Fibroblast of skin of left biceps (primary cell): ENCODE data around the gene ZIC3.
"Not testable (repeated sequence)": the region's sequence is repeated elsewhere in the genome, so short reads cannot be mapped to it uniquely, and the experiment has no call there.

Source experiments
- DNase-seq, 2 experiments: peaks; one replicate each; pipeline ENCODE4 v3.0.0-alpha.2; 2013; ENCODE audit warnings: low read depth in 2 of 2

ZIC3 gene

DNA sequence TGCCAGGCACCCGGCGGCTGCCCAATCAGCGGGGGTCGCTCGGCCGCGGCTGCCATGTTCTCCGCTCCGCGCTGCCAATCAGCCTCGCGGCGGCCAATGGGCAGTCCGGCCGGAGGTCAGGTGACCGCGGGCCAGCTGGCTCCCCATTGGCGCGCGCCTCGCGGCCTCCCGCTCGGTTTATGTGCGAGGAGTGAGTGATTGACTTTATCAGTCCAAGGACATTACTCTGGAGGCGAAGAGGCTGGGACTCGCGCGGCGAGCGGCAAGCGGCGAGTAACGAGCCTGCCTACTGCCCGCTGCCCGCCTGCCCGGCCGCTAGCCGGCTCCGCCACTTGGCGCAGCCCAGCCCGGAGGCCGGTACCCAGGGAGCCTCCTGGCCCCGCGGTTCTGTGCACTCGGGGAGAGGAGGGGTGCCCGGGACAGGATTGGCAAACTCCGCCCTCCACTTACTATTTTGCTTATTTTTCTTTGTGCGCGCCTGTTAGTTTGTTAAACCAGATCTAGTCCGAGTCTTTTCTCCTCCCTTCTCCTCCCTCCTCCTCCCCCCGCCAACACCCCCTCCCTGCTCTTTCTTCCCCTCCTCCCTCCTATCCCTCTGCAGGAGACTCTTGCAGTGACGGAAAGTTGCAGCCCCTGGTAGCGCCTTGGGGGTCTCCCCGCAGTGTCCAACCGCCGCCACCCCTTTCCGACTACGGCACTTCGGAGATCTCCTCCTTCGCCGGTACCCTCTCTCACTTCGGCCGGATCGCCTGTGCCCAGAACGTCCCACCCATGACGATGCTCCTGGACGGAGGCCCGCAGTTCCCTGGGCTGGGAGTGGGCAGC is at the start of gene ZIC3:
TSS of gene ZIC3 (plus strand) at position 207 of the 825 bp plus-strand sequence. CDS start at position 772, 565 bp downstream.
- no peak for DNase-seq

GRCh38 chrX:137519459-137519858 is 46.5 kb upstream of the ZIC3 start:
- no peak for DNase-seq

GRCh38 chrX:137545711-137546651 is 19.9 kb upstream of the ZIC3 start:
- no peak for DNase-seq

DNA sequence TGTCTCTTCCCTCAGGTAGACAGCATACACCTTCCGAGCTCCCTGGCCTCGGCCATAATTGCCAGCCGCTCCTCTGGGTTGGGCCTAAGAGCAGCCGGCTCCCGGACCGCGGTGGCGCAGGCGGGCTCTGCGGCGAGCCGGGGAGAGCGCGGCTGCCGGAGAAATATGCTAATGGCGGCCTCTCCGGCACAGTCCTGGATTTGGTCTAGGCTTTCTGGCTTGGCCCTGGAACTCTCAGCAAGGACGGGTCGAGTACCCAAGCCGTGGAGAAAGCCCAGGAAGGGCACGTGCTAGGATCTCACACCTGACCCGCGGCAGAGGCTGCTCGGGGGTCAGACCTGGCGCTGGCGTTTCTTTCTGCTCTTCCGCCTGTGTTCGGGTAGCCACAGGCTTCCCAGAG is 18.6 kb upstream of the ZIC3 start:
- DNase-seq, result no peak

GRCh38 chrX:137548261-137548660 is 17.7 kb upstream of the ZIC3 start:
- no peak for DNase-seq

DNA sequence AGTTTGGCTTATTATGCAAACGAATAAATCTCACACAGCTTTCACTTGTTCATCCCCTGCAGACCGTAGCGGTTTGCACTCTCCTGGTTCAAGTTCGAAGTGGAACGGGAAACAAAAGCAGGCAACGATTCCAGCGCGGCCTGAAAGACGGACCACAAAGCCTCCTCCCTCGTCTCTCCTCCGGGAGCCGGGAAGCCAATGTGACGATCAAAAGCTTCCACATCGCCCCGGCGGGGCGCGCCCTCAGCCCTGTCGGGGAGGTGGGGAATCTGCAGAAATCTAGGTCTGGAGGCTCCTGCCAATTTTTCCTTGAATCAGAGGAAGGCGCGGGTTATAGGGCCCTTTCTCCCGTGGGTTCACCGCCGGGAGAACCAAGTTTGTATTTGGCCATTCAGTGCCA is 16.9 kb upstream of the ZIC3 start:
- no peak for DNase-seq

GRCh38 chrX:137549851-137550664 is 15.9 kb upstream of the ZIC3 start:
- DNase-seq, result no peak

GRCh38 chrX:137550665-137551261 is 15.2 kb upstream of the ZIC3 start:
- no peak for DNase-seq

GRCh38 chrX:137552098-137552497 is 13.8 kb upstream of the ZIC3 start:
- DNase-seq, result not testable (repeated sequence)

DNA sequence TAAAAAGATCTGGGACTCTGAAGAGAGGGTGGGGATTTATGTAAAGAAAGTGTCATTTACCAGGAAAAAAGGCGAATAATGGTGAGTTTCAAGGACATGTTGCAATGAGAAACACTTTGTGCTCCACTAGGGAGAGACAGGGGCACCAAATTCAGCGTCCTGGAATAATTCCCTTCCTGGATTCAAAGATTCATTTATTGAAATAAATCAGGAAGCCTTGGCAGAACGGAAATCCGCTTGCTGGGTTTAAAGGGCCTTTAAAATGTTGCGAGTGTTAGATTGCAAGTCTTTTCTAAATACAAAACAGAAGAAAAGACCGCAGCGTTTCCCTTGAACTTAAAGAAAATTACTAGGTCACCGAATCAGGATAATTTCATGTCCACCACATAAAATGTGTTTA is 3.8 kb upstream of the ZIC3 start:
- DNase-seq, result no peak

DNA sequence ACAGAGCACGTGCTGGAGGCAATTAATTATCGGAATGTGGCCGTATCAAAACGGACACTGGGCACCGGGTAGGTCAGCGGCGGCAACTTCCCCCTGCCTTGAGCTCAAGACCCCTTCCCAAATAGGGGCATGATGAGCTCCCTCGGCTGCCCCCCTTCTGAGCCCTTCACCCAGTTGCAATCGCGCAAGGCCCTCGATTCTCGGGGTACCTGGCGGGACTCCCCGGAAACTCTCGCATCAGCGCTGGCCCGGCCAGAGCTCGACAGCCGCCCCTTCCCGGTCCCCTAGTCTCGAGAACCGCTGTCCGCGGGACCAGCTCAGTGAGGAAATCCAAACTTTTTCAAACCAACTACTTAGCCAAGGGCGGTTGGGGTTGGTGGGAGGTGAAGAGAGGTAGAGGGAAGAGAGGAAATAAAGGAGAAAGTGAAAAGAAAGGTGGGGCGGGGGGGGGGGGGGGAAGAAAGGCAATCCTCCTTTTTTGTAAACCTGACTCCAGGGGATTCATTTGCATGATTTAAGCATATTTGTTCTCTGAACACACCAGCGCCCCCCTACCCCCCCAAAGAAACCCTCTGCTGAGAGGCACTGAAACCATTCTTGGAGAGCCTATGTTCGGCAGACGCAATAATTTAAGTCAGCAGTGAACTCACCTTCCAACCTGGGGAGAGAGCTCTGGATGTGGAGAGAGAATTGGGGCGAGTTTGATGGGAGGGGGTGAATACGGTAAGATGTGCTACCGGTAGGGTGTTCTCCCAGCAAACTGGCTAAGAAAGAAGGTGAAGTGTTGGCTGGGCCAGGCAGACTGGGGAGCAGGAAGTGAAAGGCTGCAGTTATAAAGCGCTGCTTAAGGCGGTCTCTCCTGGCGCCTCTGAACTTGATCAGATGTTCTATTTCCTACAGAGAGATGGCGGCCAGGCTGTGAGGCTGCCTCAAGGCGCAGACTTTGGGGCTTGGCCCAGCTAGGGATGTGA is 2.0 kb upstream of the ZIC3 start:
- no peak for DNase-seq

DNA sequence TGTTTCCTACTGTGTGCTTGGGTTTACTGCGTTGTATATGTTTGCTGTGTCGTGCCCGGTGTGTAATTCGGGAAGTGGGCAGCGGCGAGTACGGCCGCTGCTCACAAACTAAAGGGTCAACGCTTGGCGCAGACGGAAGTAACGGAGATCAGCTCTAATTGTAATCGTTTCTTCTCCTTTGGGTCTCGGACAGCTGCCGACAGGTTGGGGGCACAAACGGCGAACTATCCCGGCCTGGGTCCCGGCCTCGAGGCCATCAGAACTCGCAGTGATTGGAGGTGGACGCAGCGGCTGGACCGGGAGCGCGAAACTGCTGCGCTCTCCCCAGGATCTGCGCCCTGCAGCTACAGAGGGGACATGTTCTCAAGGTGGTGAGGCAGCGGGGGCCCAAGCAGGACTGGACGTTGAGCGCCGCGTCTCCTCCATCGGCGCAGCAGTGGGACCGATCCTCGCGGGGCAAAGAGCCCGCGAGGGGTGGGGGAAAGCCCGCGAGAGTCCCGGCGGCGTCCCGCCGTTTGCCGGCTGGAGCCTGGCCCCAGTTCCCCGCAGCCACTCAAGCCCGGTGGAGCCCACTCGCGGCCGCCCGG is 516 bp upstream of the ZIC3 start:
- DNase-seq, result no peak

GRCh38 chrX:137566746-137567679 is 1.1 kb downstream of the ZIC3 start:
- no peak for DNase-seq

DNA sequence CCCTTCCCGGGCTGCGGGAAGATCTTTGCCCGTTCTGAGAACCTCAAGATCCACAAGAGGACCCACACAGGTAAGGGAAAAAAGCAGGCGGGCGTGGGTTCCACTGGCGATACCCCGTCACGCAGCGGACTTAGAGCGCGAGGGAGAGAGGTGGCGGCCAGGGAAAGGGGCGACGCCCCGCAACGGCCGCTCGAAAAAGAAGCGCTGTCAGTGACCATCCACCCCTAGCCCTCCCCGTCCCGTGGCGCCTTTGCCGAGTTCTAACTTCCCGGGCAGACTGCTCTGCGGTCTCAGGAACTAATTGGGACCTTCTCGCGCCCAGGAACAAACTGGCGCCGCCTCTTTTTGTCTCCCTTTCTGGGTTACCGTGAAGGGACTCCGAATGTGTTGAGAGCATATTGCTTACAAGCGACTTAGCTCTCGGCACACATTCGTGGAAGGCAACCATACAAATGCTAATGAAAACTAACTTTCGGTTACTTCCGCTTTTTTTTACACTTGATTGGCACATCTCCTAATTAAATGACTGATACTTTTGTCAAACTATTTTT is 1.8 kb downstream of the ZIC3 start:
- DNase-seq, result no peak

DNA sequence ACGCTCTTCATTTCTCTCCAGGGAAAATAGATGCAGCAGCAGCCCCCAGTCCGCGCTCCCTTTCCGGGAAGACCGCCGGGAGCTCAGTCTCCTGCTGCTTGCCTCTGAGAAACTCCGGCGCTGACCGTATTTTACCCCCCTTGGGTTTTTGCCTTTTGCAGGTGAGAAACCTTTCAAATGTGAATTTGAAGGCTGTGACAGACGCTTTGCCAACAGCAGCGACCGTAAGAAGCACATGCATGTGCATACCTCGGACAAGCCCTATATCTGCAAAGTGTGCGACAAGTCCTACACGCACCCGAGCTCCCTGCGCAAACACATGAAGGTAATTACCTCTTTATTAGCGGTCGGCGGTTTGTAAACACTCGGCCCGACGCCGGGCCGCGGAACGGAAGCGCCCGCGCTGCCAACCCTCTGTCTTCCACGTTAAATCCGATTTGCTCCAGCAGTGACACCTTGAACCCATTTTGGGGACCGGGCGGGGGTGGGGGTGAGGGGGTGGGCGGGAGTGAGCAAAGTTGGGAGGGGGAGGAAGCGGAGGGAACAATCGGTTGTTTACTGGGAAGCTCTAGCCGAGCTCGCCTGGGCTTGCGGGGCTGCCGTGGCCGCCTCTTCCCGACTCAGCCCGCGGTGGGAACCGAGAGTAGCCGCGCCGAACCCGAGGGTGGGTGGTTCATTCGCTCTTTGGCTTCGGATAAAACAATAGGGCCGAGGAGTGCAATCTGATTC is 3.0 kb downstream of the ZIC3 start:
- DNase-seq, result no peak

GRCh38 chrX:137569470-137569891 is 3.6 kb downstream of the ZIC3 start:
- DNase-seq, result no peak

DNA sequence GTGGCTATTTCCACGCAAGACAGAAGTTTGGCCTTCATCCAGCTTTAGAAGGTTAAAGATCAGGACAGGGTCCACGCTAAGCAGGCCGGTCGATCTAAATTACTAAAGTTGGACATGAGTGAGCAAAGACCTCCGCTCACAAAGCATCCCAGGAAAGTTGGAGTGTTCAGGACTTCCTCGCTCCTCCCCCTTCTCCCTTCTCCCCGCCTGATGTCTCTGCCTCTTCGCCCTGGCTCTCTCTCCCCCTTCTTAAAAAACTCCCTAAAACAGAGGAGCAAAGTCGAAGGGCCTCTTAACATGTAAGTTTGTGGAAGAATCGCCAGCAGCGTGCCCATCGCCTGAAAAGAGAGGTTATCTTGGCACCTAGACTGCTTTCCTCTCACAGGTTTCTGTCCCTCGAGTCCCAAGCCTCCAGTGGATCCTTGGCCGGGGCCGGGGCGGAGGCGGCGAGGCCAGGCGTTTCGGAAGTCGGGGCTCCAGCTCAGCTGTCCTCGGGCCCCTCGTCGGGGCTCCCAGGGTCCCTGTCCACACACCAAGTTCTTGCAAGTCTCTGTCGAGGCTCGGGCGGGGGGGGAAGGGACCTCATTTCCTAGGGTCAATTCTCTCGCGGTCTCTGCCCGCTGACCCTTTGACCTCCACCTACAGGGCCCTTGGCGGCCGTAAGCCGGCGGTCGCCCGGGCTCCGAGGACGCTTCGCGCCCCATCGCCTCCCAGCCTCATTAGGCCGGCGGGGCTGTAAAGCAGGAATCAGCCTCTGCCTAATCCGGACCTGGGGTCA is 7.6 kb downstream of the ZIC3 start:
- DNase-seq, result no peak
